Measurements from ENCODE around the gene FBXO9.
A peak's percentile ranks its signal among the peaks of the same experiment; 100 is the strongest.

Gene FBXO9

GRCh38 chr6:53095716-53096115 lies 30.5 kb downstream of the FBXO9 start:
- no peak for DNase-seq

- peak; percentile 46 for DNase-seq
Observed at GRCh38 chr6:53100561-53100960, 35.4 kb downstream of the FBXO9 start.

GRCh38 chr6:53101006-53101405 lies 35.8 kb downstream of the FBXO9 start:
- no peak for DNase-seq

GRCh38 chr6:53103993-53104675 lies 38.9 kb downstream of the FBXO9 start:
- DNase-seq, result no peak

- DNase-seq, result no peak
Observed at GRCh38 chr6:53104916-53105315, 39.7 kb downstream of the FBXO9 start.

GRCh38 chr6:53107091-53107490 lies 41.9 kb downstream of the FBXO9 start:
- DNase-seq, result peak; percentile 56

- DNase-seq, result no peak
Observed at GRCh38 chr6:53109612-53110011, 44.4 kb downstream of the FBXO9 start.

GRCh38 chr6:53111865-53112264 lies 46.7 kb downstream of the FBXO9 start:
- DNase-seq, result no peak

GRCh38 chr6:53112404-53112803 lies 47.2 kb downstream of the FBXO9 start:
- no peak for DNase-seq

- DNase-seq, result no peak
Observed at GRCh38 chr6:53112871-53113270, 47.7 kb downstream of the FBXO9 start.

GRCh38 chr6:53113742-53114141 lies 48.5 kb downstream of the FBXO9 start:
- DNase-seq, result no peak

- no peak for DNase-seq
Observed at GRCh38 chr6:53115113-53115512, 49.9 kb downstream of the FBXO9 start.

GRCh38 chr6:53115741-53116140 lies 50.5 kb downstream of the FBXO9 start:
- no peak for DNase-seq

GRCh38 chr6:53119349-53119748 lies 54.1 kb downstream of the FBXO9 start:
- DNase-seq, result peak; percentile 16

GRCh38 chr6:53119772-53120409 lies 54.7 kb downstream of the FBXO9 start:
- peak; percentile 51 for DNase-seq

- DNase-seq, result no peak
Observed at GRCh38 chr6:53124131-53124800, 59.1 kb downstream of the FBXO9 start.

- DNase-seq, result no peak
Observed at GRCh38 chr6:53125276-53125675, 60.1 kb downstream of the FBXO9 start.

- peak; percentile 26 for DNase-seq
Observed at GRCh38 chr6:53128842-53129241, 63.6 kb downstream of the FBXO9 start.

GRCh38 chr6:53130569-53131290 lies 65.5 kb downstream of the FBXO9 start:
- no peak for DNase-seq

GRCh38 chr6:53133961-53134360 lies 68.8 kb downstream of the FBXO9 start:
- DNase-seq, result no peak

GRCh38 chr6:53134601-53135235 lies 69.5 kb downstream of the FBXO9 start:
- DNase-seq, result no peak

GRCh38 chr6:53136000-53136609 lies 70.9 kb downstream of the FBXO9 start:
- no peak for DNase-seq

Measured in fibroblast of skin of right quadriceps (primary cell).